Measurements from ENCODE around the gene SLC24A1. TPM values are rescaled to one million over a fixed set of nuclear protein-coding genes. Genes with fewer than 3 reads are reported as not detected.

Gene SLC24A1
- total RNA-seq, 2 experiments from 2014 or later, result 4.2 to 4.3 TPM

DNA sequence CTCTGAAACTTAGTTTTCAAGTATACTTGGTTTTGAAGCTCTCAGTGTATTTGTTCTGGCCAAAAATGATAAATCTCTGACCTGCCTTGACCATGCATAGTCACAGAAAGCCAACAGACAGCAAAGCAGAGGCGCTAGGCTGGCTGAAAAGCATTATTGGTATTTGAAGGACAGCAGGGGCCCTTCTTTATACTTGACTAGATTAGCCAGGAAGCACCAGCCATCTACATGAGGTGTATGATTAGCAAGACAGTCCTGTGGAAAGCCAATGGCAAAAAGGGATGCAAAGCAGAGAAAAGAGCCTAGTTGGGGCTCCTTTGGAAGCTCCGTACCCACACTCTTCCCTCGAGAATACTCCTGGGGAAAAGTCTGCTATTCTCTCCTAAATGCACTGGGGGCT lies 7.8 kb downstream of the SLC24A1 start:
- ATAC-seq (no peak), DNase-seq (no peak)
- Mint-ChIP-seq H3K4me1 (peaks cover 39% of the 10 kb centered on the region), H3K27ac (no peak overlapping the region), H3K36me3 (peaks cover 4% of the 10 kb centered on the region), H3K4me3 (no peak overlapping the region), H3K27me3 (no peaks in the 10 kb centered on the region), H3K9me3 (ENCODE audit: low read depth) (no peaks in the 10 kb centered on the region)
- CTCF ChIA-PET, result interaction anchor here (1.4 to 4.7 kb wide), 3 partner anchors 9 to 207 kb away, joined by 4 to 26 read pairs (median 6); partner anchors contain the start of gene INTS14

DNA sequence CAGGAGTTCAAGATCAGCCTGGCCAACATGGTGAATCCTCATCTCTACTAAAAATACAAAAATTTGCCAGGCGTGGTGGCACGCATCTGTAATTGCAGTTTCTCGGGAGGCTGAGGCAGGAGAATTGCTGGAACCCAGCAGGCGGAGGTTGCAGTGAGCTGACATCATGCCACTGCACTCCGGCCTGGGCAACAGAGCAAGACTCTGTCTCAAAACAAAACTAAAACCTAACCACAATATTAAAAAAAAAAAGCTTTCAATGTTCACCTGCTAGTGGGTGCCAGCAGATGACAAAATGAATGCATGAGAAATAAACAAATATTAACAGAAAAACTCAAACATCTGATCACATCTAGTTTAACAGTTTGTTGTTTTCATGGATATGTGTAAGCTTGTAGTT lies 9.0 kb downstream of the SLC24A1 start:
- H3K4me1 Mint-ChIP-seq, result peaks cover 39% of the 10 kb centered on the region
- H3K36me3 Mint-ChIP-seq, result peaks cover 4% of the 10 kb centered on the region
- H3K4me3 Mint-ChIP-seq, result no peak overlapping the region
- no peaks in the 10 kb centered on the region for H3K9me3 Mint-ChIP-seq (ENCODE audit: low read depth)
- CTCF ChIA-PET, result interaction anchor here (0.7 to 1.8 kb wide), 7 partner anchors 10 to 454 kb away, joined by 3 to 6 read pairs (median 3); no protein-coding TSS in a partner anchor
- ATAC-seq (peak; percentile 77), DNase-seq (peak; percentile 68)
- H3K27me3 Mint-ChIP-seq, result no peaks in the 10 kb centered on the region
- peak overlapping the region; percentile 27 for H3K27ac Mint-ChIP-seq

DNA sequence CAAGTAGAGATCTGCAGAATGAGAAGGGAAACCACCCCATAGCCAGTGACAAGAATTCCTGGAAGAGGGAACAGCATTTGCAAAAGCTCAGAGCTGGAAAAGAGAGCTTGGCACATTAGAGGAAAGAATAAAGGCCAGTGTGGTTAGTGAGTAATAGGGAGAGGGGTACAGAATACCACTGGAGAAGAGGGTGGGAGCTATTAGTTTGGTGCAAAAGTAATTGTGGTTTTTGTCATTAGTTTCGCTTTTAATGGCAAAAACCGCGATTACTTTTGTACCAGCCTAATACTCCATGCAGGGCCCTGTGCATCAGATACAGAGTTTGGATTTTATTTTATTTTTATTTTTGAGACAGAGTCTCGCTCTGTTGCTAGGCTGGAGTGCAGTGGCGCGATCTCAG lies 9.8 kb downstream of the SLC24A1 start:
- CTCF ChIA-PET, result interaction anchor here (0.9 to 2.7 kb wide), 9 partner anchors 9 to 454 kb away, joined by 3 to 9 read pairs (median 4); partner anchors contain the start of genes INTS14 and RAB11A
- Mint-ChIP-seq H3K4me1 (peaks cover 39% of the 10 kb centered on the region), H3K27me3 (no peaks in the 10 kb centered on the region), H3K4me3 (peak overlapping the region; percentile 29), H3K36me3 (peaks cover 4% of the 10 kb centered on the region), H3K27ac (peak overlapping the region; percentile 63), H3K9me3 (ENCODE audit: low read depth) (no peaks in the 10 kb centered on the region)
- ATAC-seq (peak; percentile 35), DNase-seq (no peak)

DNA sequence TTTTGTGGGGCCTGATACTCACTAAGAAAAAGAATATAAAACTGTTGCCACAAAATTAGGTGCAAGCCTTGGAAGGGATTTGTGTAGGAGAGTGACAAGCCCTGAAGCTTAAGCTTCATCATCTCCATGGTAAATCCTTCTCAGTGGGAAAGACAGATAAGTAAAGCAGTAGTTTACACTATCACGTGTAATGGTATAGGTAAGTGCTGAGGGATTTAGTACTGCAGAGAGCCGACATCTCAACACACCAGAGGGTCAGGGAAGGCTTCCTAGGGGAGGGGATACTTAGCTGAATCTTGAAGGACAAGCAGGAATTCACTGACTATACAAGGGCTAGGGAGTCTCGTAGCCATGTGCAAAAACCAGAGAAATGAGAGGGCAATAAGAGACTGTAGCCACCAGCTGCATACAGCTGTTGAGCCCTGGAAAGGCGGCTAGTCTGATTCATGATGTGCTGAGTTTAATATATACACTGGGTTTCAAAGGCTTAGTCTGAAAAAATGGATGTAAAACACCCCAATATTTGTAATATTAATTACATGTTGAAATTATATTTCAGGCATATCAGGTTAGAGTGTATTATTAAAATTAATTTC lies 11.1 kb downstream of the SLC24A1 start:
- Mint-ChIP-seq H3K4me3 (no peak overlapping the region), H3K27ac (no peak overlapping the region), H3K36me3 (peaks cover 4% of the 10 kb centered on the region), H3K4me1 (peaks cover 39% of the 10 kb centered on the region), H3K27me3 (no peaks in the 10 kb centered on the region), H3K9me3 (ENCODE audit: low read depth) (no peaks in the 10 kb centered on the region)
- ATAC-seq (no peak), DNase-seq (no peak)
- CTCF ChIA-PET, result interaction anchor here (0.9 to 2.7 kb wide), 3 partner anchors 22 to 204 kb away, joined by 3 to 9 read pairs (median 4); partner anchors contain the start of gene INTS14

DNA sequence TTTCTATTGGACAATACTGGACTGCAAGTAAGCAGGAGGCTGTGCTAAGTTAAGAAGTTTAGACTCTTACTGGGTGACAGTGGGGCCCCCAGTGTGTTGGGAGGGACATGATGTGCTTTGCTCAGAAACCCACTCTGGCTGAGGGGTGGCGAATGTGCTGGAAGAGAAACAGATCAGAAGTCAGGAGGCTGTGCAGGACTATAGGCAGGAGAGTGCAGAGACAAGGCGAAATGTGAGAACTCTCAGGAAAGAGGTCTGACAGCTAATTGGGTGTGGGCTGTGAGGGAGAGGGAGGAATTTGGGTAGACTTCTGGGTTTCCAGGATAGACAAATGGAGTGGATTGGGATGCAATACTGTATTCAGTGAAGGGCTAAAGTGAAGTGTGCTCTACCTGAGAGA lies 12.0 kb downstream of the SLC24A1 start:
- Mint-ChIP-seq H3K36me3 (peaks cover 4% of the 10 kb centered on the region), H3K9me3 (ENCODE audit: low read depth) (no peaks in the 10 kb centered on the region), H3K27ac (no peak overlapping the region), H3K27me3 (no peaks in the 10 kb centered on the region), H3K4me3 (no peak overlapping the region), H3K4me1 (peaks cover 45% of the 10 kb centered on the region)
- no peak for DNase-seq
- CTCF ChIA-PET, result interaction anchor here (1.2 to 2.7 kb wide), 3 partner anchors 19 to 203 kb away, joined by 4 to 9 read pairs (median 4); partner anchors contain the start of gene INTS14
- no peak for ATAC-seq

DNA sequence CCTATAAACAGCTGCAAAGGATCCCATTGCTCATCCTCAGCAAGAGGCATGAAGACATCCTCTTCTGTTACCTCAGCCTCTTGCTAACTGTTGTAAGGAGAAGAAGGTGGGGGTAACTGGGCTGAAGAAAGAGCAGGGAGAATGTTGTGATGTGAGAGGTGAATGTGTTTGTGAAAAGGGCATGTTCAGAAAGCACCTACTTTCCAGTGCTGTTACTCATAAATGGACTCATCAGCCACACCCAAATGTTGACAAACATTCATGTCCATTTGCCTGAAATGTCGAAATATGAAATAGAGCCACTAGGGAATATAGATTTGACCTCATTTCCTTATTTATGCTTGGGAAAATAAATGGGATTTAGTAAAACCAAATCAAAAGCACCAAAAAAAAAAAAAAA lies 12.6 kb downstream of the SLC24A1 start:
- Mint-ChIP-seq H3K36me3 (peaks cover 4% of the 10 kb centered on the region), H3K27ac (no peak overlapping the region), H3K4me3 (no peak overlapping the region), H3K27me3 (no peaks in the 10 kb centered on the region), H3K9me3 (ENCODE audit: low read depth) (no peaks in the 10 kb centered on the region), H3K4me1 (peaks cover 49% of the 10 kb centered on the region)
- ATAC-seq, result no peak
- DNase-seq, result no peak
- CTCF ChIA-PET, result interaction anchor here (0.9 to 1.4 kb wide), 2 partner anchors 20 to 198 kb away, joined by 3 to 4 read pairs; no protein-coding TSS in a partner anchor

DNA sequence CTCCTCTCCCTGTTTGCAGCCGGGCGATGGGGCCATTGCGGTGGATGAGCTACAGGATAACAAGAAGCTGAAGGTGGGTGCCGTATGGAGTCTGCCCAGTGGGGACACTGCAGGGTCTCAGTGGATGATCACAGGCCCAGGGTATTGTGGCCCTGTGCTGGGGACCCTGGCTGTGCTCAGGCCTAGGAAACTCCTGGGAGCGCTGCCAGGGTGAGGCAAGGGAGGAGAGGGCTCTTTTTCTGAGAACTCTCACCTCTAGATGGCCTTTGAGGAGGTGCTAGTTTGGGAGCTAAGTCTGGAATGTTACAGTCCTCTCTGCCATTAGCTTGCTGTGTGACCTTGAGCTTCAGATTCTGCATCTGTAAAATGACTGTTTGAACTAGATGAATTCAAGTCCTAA lies 16.4 kb downstream of the SLC24A1 start:
- Mint-ChIP-seq H3K27me3 (no peaks in the 10 kb centered on the region), H3K9me3 (ENCODE audit: low read depth) (no peaks in the 10 kb centered on the region), H3K4me1 (peaks cover 21% of the 10 kb centered on the region), H3K27ac (no peak overlapping the region), H3K36me3 (no peaks in the 10 kb centered on the region), H3K4me3 (no peak overlapping the region)
- no peak for ATAC-seq
- DNase-seq, result no peak
- CTCF ChIA-PET, result interaction anchor here (0.7 to 4.5 kb wide), 22 partner anchors 10 to 232 kb away, joined by 3 to 35 read pairs (median 5); partner anchors contain the start of genes INTS14, RAB11A and SLC24A1

DNA sequence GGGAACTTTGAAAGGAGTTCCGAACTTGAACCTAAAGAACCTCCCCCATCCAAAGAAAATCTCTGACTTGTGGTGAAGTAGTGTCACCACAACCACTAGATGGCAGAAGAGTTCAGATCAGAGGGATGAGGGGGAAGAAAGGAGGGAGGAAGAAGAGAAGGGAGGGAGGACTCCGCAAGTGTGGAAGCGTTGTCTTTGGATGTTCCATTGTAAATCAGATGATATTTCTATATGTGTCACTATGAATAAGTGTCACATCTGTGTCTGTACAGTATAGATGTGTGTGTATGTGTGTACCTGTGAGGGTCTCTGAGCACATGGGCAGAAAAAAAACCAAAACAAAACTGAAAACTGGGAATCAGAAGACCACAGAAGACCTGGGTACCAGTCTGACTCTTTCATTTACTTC lies 16.9 kb downstream of the SLC24A1 start:
- Mint-ChIP-seq H3K9me3 (ENCODE audit: low read depth) (no peaks in the 10 kb centered on the region), H3K27me3 (no peaks in the 10 kb centered on the region), H3K36me3 (no peaks in the 10 kb centered on the region), H3K27ac (peak overlapping the region; percentile 3), H3K4me3 (peak overlapping the region; percentile 52), H3K4me1 (peaks cover 17% of the 10 kb centered on the region)
- CTCF ChIA-PET, result interaction anchor here (0.6 to 4.5 kb wide), 26 partner anchors 10 to 231 kb away, joined by 3 to 35 read pairs (median 4); partner anchors contain the start of genes INTS14, RAB11A and SLC24A1
- ATAC-seq (peak; percentile 78), DNase-seq (peak; percentile 62)

DNA sequence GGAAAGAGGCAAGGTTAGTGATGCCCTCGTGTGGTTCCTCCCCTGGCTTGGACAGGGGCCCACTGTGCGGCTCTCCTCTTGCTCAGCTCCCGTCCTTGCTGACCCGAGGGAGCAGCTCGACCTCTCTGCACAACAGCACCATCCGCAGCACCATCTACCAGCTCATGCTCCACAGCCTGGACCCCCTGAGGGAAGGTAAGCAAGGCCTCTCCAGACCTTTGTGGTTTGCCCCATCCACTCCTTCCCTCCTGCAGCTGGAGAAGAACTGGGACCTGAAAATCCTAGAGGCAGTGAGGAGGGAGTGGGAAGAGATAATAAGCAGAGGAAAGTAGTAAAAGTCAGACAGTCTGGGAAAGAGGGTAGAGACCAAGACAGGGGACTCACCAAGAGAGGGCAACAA lies 17.8 kb downstream of the SLC24A1 start:
- H3K4me3 Mint-ChIP-seq, result no peak overlapping the region
- no peaks in the 10 kb centered on the region for H3K9me3 Mint-ChIP-seq (ENCODE audit: low read depth)
- DNase-seq, result no peak
- no peak for ATAC-seq
- no peaks in the 10 kb centered on the region for H3K27me3 Mint-ChIP-seq
- no peak overlapping the region for H3K27ac Mint-ChIP-seq
- CTCF ChIA-PET, result interaction anchor here (1.0 to 4.5 kb wide), 15 partner anchors 9 to 230 kb away, joined by 3 to 35 read pairs (median 7); partner anchors contain the start of genes INTS14 and RAB11A
- no peaks in the 10 kb centered on the region for H3K36me3 Mint-ChIP-seq
- peaks cover 10% of the 10 kb centered on the region for H3K4me1 Mint-ChIP-seq

DNA sequence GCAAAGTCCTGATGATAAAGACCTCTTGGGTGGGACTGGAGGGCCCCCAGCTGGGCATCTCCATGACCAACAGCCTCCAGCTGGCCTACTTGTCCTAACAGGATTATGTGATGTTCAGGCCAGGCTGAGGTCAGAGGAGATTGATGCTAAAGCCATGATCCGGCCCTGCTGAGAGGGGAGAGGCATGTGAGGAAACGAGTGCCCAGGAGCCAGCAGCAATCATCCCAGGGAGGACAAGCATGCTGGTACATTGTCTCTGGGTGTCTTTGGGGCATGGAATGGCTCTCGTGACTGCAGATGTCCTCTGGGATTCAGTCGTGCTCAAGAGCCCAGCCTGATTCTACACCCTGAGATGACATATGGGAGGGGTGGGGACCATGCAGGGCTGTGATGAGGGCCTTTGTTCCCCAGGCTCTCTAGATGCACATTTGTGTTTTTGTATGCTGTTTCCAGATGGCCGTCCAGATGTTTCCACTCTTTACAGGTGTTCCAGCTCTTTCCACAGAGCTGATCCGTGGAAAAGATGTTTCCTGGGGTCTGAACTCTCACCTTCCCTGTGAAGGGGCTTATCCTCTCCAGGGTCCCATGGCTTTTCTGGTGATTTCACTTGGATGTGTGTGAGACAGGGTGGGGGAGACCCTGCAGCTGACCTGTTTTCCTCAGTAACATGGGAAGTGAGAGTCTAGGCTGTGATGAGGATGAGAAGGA lies 20.2 kb downstream of the SLC24A1 start:
- no peak for ATAC-seq
- H3K27ac Mint-ChIP-seq, result no peak overlapping the region
- H3K4me1 Mint-ChIP-seq, result peaks cover 10% of the 10 kb centered on the region
- H3K36me3 Mint-ChIP-seq, result no peaks in the 10 kb centered on the region
- H3K27me3 Mint-ChIP-seq, result no peaks in the 10 kb centered on the region
- H3K9me3 Mint-ChIP-seq (ENCODE audit: low read depth), result no peaks in the 10 kb centered on the region
- no peak overlapping the region for H3K4me3 Mint-ChIP-seq
- CTCF ChIA-PET, result interaction anchor here (1.1 to 1.9 kb wide), 6 partner anchors 10 to 215 kb away, joined by 4 to 7 read pairs (median 4); no protein-coding TSS in a partner anchor
- no peak for DNase-seq

DNA sequence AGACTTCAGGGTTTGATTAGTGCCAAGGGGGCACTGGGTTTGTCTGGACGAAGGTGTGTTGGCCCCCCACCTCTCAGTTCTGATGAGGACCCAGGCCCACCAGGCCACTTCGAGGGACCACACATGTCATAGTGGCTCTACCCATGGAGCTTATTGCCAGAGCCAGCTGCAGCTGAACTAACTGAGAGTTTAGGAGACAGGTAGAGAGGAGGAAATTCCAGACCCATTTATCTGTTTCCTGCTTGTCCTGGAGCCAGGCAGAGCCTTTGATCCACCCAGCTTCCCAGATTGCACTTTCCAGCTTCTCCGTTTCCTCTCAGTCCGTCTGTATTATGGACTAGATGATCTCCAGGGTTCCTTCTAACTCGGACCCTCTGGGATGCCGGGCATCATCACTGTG lies 20.9 kb downstream of the SLC24A1 start:
- H3K4me3 Mint-ChIP-seq, result no peak overlapping the region
- H3K27ac Mint-ChIP-seq, result no peak overlapping the region
- CTCF ChIA-PET, result interaction anchor here (1.1 to 1.8 kb wide), 3 partner anchors 9 to 215 kb away, joined by 4 to 7 read pairs (median 4); no protein-coding TSS in a partner anchor
- no peaks in the 10 kb centered on the region for H3K27me3 Mint-ChIP-seq
- no peaks in the 10 kb centered on the region for H3K9me3 Mint-ChIP-seq (ENCODE audit: low read depth)
- ATAC-seq (no peak), DNase-seq (no peak)
- peaks cover 10% of the 10 kb centered on the region for H3K4me1 Mint-ChIP-seq
- H3K36me3 Mint-ChIP-seq, result no peaks in the 10 kb centered on the region

DNA sequence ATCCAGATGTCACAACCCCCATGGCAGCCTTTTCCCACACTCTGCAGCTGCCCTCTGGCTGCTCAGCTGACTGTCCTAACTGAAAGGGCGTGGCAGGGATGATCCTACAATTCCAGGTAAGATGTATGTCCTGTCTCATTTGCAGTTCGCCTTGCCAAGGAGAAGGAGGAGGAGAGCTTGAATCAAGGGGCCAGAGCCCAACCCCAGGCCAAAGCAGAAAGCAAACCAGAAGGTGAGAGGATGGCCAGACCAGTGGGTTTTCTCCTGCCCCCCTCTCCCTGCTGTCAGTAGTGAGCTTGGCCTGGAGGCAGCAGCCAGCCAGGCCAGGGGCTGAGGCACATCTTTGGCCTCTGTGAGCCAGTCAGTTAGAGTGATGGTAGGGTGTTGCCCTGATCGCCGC lies 22.5 kb downstream of the SLC24A1 start:
- no peak overlapping the region for H3K4me3 Mint-ChIP-seq
- DNase-seq, result no peak
- no peaks in the 10 kb centered on the region for H3K36me3 Mint-ChIP-seq
- no peak overlapping the region for H3K27ac Mint-ChIP-seq
- no peak for ATAC-seq
- H3K27me3 Mint-ChIP-seq, result no peaks in the 10 kb centered on the region
- no peaks in the 10 kb centered on the region for H3K9me3 Mint-ChIP-seq (ENCODE audit: low read depth)
- H3K4me1 Mint-ChIP-seq, result no peaks in the 10 kb centered on the region
- CTCF ChIA-PET, result interaction anchor here (0.8 to 1.7 kb wide), 3 partner anchors 34 to 212 kb away, joined by 3 to 7 read pairs (median 4); partner anchors contain the start of gene INTS14

DNA sequence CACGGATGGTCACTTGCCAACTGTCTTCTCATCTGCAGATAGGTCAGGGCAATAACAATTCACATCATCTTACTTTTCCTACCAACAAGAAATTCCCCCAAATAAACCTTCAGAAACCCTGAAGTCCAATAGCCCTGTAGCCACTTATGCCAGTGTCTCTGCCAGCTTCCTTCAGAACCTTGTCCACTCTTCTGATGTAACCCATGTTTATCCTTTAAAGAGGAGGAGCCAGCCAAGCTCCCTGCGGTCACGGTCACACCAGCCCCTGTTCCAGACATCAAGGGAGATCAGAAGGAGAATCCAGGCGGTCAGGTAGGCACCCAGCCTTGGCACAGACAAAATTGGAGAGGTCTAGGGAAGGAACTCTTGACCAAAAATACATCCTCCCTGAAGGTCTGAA lies 23.7 kb downstream of the SLC24A1 start:
- H3K27ac Mint-ChIP-seq, result no peak overlapping the region
- H3K27me3 Mint-ChIP-seq, result no peaks in the 10 kb centered on the region
- peaks cover 3% of the 10 kb centered on the region for H3K36me3 Mint-ChIP-seq
- ATAC-seq, result no peak
- no peaks in the 10 kb centered on the region for H3K9me3 Mint-ChIP-seq (ENCODE audit: low read depth)
- H3K4me1 Mint-ChIP-seq, result peaks cover 4% of the 10 kb centered on the region
- CTCF ChIA-PET, result no interaction called here
- H3K4me3 Mint-ChIP-seq, result no peak overlapping the region
- DNase-seq, result no peak

Data from activated CD8-positive, alpha-beta memory T cell treated with anti-CD3 and anti-CD28 coated beads, Interleukin-2, amount 10 ng/mL, durations not matched to agents 7 days and 5 days (primary cell).